ENCODE data around the gene GPS1. TPM values are rescaled to one million over a fixed set of nuclear protein-coding genes. Genes with fewer than 3 reads are reported as not detected.

GPS1 gene
- total and polyA plus RNA-seq, 2 donors (not counting 1 experiment from before 2014, with no cell fraction given) = 80.5 to 124 TPM

DNA sequence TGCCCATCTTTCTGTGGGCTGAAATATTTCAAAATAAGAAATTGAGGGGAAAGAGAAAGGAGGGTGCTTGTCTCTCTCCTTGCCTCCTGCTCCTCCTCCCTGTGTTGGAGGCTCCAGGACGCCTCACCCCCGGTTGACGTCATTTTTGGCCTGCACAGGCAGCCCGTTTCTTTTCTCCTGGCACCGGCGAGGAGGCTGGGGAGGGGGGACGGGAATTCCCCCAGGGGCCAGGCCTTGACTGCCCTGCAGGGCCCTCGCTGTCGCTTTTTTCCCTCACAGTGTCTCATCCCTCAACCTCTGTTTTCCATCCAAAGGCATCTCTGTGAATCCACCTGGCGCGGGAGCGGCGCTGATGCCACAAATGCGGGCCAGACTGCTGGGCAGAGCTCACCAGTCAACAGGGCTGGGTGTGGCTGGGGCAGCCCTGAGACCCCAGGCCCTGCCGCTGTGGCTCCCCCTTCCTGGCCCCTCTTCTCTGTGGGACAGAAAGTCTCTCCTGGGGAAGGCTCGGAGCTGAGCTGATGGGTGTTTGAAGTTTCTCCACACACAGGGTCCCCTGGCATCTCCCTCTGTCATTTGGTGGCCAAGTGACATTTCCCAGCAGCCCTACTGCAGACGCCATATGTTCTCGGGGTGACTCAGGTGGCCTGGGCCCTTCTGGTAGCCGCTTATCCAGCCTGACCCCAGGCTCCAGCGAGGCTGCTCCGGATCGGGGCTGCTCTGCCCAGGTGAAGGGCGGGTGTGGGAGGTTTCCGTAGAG, 45.0 kb upstream of the GPS1 start:
- H3K4me3 ChIP-seq (ENCODE audit: control extremely low read depth in 1 of 5, extremely low read depth in 1 of 5, insufficient read depth in 1 of 5, low read depth in 2 of 5, low read length in 4 of 5) = no peak overlapping the region
- ATAC-seq (ENCODE audit: low read depth) = no peak

DNA sequence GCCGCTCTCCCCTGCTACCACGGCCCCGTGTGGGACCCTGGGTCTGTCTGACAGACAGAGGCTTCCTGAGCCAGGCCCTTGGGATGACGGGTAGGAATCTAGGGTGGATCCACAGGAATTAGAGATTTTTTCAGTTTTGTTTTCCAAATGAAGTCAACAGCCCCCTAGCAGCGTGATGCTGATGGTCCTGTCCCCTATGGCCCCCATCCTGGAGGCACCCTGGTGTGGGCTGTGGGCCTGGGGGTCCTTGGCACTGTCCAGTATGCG, 44.5 kb upstream of the GPS1 start:
- Mint-ChIP-seq H3K27me3 (no peaks in the 10 kb centered on the region), H3K4me1 (no peaks in the 10 kb centered on the region), H3K4me3 (no peak overlapping the region), H3K27ac (no peak overlapping the region), H3K9me3 (ENCODE audit: insufficient read depth) (no peaks in the 10 kb centered on the region)
- Histone ChIP-seq H3K4me1 (ENCODE audit: control insufficient read depth in 2 of 2, insufficient read depth in 2 of 2, low read length in 2 of 2) (no peaks in the 10 kb centered on the region), H3K79me2 (ENCODE audit: control insufficient read depth, insufficient read depth, low read length) (peaks cover 3% of the 10 kb centered on the region), H3K27ac (ENCODE audit: low read length in 2 of 2) (no peak overlapping the region), H4K20me1 (ENCODE audit: control insufficient read depth, insufficient read depth, low read length, poor library complexity, severe bottlenecking) (no peaks in the 10 kb centered on the region), H3K4me2 (replicated peaks; ENCODE audit: low read depth, low read length, poor library complexity, severe bottlenecking) (no peak overlapping the region), H3K36me3 (replicated peaks in 1 of 2; ENCODE audit: control extremely low read depth in 1 of 2, control insufficient read depth in 1 of 2, extremely low read depth in 1 of 2, insufficient read depth in 2 of 2, low read length in 1 of 2) (peaks cover 0 to 5% of the 10 kb centered on the region in 2 experiments), H3K27me3 (replicated peaks in 1 of 4; ENCODE audit: control extremely low read depth in 1 of 4, control insufficient read depth in 3 of 4, insufficient read depth in 4 of 4, low read length in 3 of 4) (no peaks in the 10 kb centered on the region), H2AFZ (ENCODE audit: insufficient read depth, low read depth, low read length, poor library complexity, severe bottlenecking) (no peak overlapping the region), H3K4me3 (ENCODE audit: control extremely low read depth in 1 of 5, extremely low read depth in 1 of 5, insufficient read depth in 1 of 5, low read depth in 2 of 5, low read length in 4 of 5) (no peak overlapping the region), H3K9me3 (ENCODE audit: control extremely low read depth in 1 of 3, control insufficient read depth in 2 of 3, insufficient read depth in 1 of 3, low read length in 2 of 3) (no peaks in the 10 kb centered on the region), H3K9ac (ENCODE audit: low read length) (no peak overlapping the region)
- no peak for DNase-seq
- ChIA-PET POLR2A (no interaction called here), CTCF (no interaction called here)
- TF ChIP-seq, protein P1, sequence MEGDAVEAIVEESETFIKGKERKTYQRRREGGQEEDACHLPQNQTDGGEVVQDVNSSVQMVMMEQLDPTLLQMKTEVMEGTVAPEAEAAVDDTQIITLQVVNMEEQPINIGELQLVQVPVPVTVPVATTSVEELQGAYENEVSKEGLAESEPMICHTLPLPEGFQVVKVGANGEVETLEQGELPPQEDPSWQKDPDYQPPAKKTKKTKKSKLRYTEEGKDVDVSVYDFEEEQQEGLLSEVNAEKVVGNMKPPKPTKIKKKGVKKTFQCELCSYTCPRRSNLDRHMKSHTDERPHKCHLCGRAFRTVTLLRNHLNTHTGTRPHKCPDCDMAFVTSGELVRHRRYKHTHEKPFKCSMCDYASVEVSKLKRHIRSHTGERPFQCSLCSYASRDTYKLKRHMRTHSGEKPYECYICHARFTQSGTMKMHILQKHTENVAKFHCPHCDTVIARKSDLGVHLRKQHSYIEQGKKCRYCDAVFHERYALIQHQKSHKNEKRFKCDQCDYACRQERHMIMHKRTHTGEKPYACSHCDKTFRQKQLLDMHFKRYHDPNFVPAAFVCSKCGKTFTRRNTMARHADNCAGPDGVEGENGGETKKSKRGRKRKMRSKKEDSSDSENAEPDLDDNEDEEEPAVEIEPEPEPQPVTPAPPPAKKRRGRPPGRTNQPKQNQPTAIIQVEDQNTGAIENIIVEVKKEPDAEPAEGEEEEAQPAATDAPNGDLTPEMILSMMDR (IDR thresholded peaks at IDR 0.05) = no peak
- no peak for TF ChIP-seq EZH2 (IDR thresholded peaks at IDR 0.05; ENCODE audit: borderline replicate concordance, insufficient read depth, low read depth, low read length, poor library complexity, severe bottlenecking)
- no peak for ATAC-seq (ENCODE audit: low read depth)
- 98% methylated on average over 5 of the region's 6 CpGs for WGBS (ENCODE audit: insufficient coverage)
- intact Hi-C loops (cut with micrococcal nuclease) = no loop called here

More for the DNA sequence above, 45.0 kb upstream of the GPS1 start:
- no peaks in the 10 kb centered on the region for H3K9me3 ChIP-seq (ENCODE audit: control extremely low read depth in 1 of 3, control insufficient read depth in 2 of 3, insufficient read depth in 1 of 3, low read length in 2 of 3)
- Mint-ChIP-seq H3K27ac (no peak overlapping the region), H3K9me3 (ENCODE audit: insufficient read depth) (no peaks in the 10 kb centered on the region), H3K4me3 (no peak overlapping the region), H3K27me3 (no peaks in the 10 kb centered on the region), H3K4me1 (no peaks in the 10 kb centered on the region)
- no peak for TF ChIP-seq EZH2 (IDR thresholded peaks at IDR 0.05; ENCODE audit: borderline replicate concordance, insufficient read depth, low read depth, low read length, poor library complexity, severe bottlenecking)
- TF ChIP-seq, protein P1 (IDR thresholded peaks at IDR 0.05) = no peak
- ChIA-PET CTCF (no interaction called here), POLR2A (no interaction called here)
- no peak for DNase-seq
- WGBS (ENCODE audit: insufficient coverage) = 95% methylated on average over 22 of the region's 24 CpGs
- H3K36me3 ChIP-seq (replicated peaks in 1 of 2; ENCODE audit: control extremely low read depth in 1 of 2, control insufficient read depth in 1 of 2, extremely low read depth in 1 of 2, insufficient read depth in 2 of 2, low read length in 1 of 2) = peaks cover 0 to 2% of the 10 kb centered on the region in 2 experiments
- peaks cover 3% of the 10 kb centered on the region for H3K79me2 ChIP-seq (ENCODE audit: control insufficient read depth, insufficient read depth, low read length)
- H2AFZ ChIP-seq (ENCODE audit: insufficient read depth, low read depth, low read length, poor library complexity, severe bottlenecking) = no peak overlapping the region
- H3K27me3 ChIP-seq (replicated peaks in 1 of 4; ENCODE audit: control extremely low read depth in 1 of 4, control insufficient read depth in 3 of 4, insufficient read depth in 4 of 4, low read length in 3 of 4) = no peaks in the 10 kb centered on the region
- intact Hi-C loops (cut with micrococcal nuclease) = no loop called here
- no peak overlapping the region for H3K27ac ChIP-seq (ENCODE audit: low read length in 2 of 2)
- H3K4me2 ChIP-seq (replicated peaks; ENCODE audit: low read depth, low read length, poor library complexity, severe bottlenecking) = no peak overlapping the region
- H3K4me1 ChIP-seq (ENCODE audit: control insufficient read depth in 2 of 2, insufficient read depth in 2 of 2, low read length in 2 of 2) = no peaks in the 10 kb centered on the region
- no peak overlapping the region for H3K9ac ChIP-seq (ENCODE audit: low read length)
- H4K20me1 ChIP-seq (ENCODE audit: control insufficient read depth, insufficient read depth, low read length, poor library complexity, severe bottlenecking) = no peaks in the 10 kb centered on the region
